ENCODE measurements around the gene ZBTB20.

GRCh38 chr3:114428044-114428595, 719.0 kb downstream of the ZBTB20 start:
- TF ChIP-seq CTCF (IDR thresholded peaks at IDR 0.05) = no peak
- TF ChIP-seq POLR2A (IDR thresholded peaks at IDR 0.05; ENCODE audit: low read depth) = no peak
- TF ChIP-seq EP300 (IDR thresholded peaks at IDR 0.05) = no peak

Measured in esophagus muscularis mucosa (tissue), 4 donors.